GM23338 (cell line): ENCODE results near the gene SUPT5H.
"Not testable (repeated sequence)": the region's sequence is repeated elsewhere in the genome, so short reads cannot be mapped to it uniquely, and the experiment has no call there.

Source experiments
- CREB1 ChIP-seq: fragments of 250-450 bp; sonication (Bioruptor Pico); IDR thresholded peaks from 2 replicates; pipeline ENCODE4 v1.5.0; 2020; ENCODE audit warnings: low read depth, mild to moderate bottlenecking, moderate library complexity
- EZH2 ChIP-seq: fragments of 200-600 bp; sonication (generic); IDR thresholded peaks from one replicate; pipeline ENCODE4 v1.8.0; 2017; ENCODE audit warnings: antibody characterized with exemption, mild to moderate bottlenecking, low read depth; ENCODE audit not compliant: unreplicated experiment
- EZH2phosphoT487 ChIP-seq: fragments of 200-600 bp; sonication (generic); IDR thresholded peaks from one replicate; pipeline ENCODE4 v1.8.1; 2018; ENCODE audit warnings: antibody characterized with exemption; ENCODE audit not compliant: unreplicated experiment
- JUNB ChIP-seq: IDR thresholded peaks from one replicate; pipeline ENCODE4 v1.6.1; 2016; ENCODE audit warnings: antibody characterized with exemption; ENCODE audit not compliant: unreplicated experiment
- POLR2AphosphoS5 ChIP-seq: IDR thresholded peaks from 2 replicates; pipeline ENCODE4 v1.6.1; 2016; ENCODE audit warnings: antibody characterized with exemption, low read depth
- STAT1 ChIP-seq: IDR thresholded peaks from one replicate; pipeline ENCODE4 v1.6.1; 2016; ENCODE audit warnings: antibody characterized with exemption; ENCODE audit not compliant: unreplicated experiment
- ZNF114 ChIP-seq: fragments of 250-450 bp; sonication (Bioruptor Pico); IDR thresholded peaks from 2 replicates; pipeline ENCODE4 v1.5.0; 2020; ENCODE audit warnings: mild to moderate bottlenecking, moderate library complexity
- TF ChIP-seq, protein P1 (sequence below), 2 experiments: fragments of 200-600 bp in 1 of 2; sonication (generic) in 1 of 2; conservative IDR thresholded peaks; 2 replicates each; pipeline versions ENCODE4 v1.5.1 to v1.6.1; 2016 to 2017; ENCODE audit warnings: antibody characterized with exemption in 2 of 2, low read depth in 2 of 2, mild to moderate bottlenecking in 2 of 2, moderate library complexity in 1 of 2

DNA sequence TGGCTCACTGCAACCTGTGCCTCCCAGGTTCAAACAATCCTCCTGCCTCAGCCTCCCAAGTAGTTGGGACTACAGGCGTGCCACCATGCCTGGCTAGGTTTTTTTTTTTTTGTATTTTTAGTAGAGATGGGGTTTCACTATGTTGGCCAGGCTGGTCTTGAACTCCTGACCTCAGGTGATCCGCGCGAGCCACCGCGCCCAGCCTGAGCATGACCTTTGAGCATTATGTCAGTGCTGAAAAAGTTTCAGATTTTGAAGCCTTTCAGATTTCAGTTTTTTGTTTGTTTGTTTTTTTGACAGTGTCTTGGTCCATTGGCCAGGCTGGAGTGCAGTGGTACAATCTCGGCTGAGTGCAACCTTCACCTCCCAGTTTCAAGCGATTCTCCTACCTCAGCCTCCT lies 5.9 kb downstream of the SUPT5H start:
- TF ChIP-seq, protein P1, sequence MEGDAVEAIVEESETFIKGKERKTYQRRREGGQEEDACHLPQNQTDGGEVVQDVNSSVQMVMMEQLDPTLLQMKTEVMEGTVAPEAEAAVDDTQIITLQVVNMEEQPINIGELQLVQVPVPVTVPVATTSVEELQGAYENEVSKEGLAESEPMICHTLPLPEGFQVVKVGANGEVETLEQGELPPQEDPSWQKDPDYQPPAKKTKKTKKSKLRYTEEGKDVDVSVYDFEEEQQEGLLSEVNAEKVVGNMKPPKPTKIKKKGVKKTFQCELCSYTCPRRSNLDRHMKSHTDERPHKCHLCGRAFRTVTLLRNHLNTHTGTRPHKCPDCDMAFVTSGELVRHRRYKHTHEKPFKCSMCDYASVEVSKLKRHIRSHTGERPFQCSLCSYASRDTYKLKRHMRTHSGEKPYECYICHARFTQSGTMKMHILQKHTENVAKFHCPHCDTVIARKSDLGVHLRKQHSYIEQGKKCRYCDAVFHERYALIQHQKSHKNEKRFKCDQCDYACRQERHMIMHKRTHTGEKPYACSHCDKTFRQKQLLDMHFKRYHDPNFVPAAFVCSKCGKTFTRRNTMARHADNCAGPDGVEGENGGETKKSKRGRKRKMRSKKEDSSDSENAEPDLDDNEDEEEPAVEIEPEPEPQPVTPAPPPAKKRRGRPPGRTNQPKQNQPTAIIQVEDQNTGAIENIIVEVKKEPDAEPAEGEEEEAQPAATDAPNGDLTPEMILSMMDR (conservative IDR thresholded peaks at IDR 0.05; ENCODE audit: low read depth in 2 of 2) = not testable (repeated sequence)
- TF ChIP-seq POLR2AphosphoS5; STAT1; JUNB; EZH2; CREB1 (CRISPR knock-in tag); EZH2phosphoT487; ZNF114 (CRISPR knock-in tag): not testable (repeated sequence)
